Stimulated activated CD8-positive, alpha-beta memory T cell treated with anti-CD3 and anti-CD28 coated beads, Interleukin-12 subunit alpha, Interleukin-12 subunit beta, amount 100 ng/mL, for 1 hour (primary cell): ENCODE results near the gene CAV2.

Experiments
- DNase-seq: peaks from one replicate; pipeline ENCODE4 v3.0.0-alpha.2; 2020; ENCODE audit warnings: low read depth

CAV2 gene

GRCh38 chr7:116547347-116547746, 47.8 kb downstream of the CAV2 start:
- DNase-seq = no peak

GRCh38 chr7:116548506-116548905, 49.0 kb downstream of the CAV2 start:
- no peak for DNase-seq

- no peak for DNase-seq
Measured at GRCh38 chr7:116549370-116549769, 49.8 kb downstream of the CAV2 start.

DNA sequence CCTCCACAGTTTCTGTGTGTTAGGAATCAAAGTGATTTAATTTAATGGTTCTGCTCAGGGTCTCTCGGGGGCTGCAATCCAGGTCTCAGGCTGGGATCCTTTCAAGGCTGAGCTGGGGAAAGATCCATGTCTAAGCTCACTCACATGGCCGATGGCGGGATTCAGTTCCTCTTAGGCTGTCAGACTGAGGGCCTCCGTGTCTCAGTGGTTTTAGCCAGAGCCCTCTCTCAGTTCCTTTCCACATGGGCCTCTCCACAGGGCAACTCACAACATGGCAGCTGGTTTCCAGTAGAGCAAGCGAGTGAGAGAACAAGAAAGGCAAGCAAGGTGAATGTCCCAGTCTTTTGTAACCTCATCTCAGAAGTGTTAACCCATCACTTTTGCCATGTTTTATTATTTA, 52.2 kb downstream of the CAV2 start:
- DNase-seq = no peak

DNA sequence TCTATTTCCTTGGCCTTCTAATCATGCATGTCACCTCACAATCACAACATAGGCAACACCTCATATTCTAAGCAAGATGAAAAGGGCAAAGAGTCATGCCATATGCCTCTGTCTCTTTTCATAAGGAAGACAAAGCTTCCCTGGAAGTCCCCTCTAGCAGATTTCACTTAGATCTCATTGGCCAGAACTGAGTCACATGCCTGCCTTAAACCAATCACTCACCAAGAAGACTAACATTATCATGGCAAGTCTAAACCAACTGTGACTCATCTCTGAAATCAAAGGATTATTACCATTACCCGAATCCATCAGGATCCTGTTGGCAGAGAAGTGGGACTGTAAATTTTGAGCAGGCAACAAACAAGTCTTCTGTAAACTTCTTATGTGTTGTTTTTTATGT, 53.1 kb downstream of the CAV2 start:
- DNase-seq = no peak

- DNase-seq = no peak
Measured at GRCh38 chr7:116553168-116553964, 53.8 kb downstream of the CAV2 start.

DNA sequence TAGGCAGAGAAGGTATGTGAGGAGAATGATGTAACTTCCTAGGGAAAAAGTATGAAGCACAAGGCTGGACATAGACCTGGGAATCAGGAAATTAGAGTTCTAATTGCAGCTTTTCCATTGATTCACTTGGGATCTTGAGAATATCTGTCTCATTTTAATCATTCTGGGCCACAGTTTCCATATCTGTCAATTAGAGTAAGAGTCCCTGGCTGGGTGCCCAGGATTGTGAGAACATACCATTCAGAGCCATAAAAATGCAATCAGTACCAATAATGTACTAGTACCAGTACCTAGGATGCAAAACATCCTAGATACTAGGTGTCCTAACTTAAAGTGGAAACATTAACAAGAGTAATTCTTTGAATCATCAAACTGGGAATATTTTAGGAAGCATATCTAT, 54.9 kb downstream of the CAV2 start:
- DNase-seq = no peak

GRCh38 chr7:116554911-116555310, 55.4 kb downstream of the CAV2 start:
- DNase-seq = no peak

GRCh38 chr7:116557066-116557585, 57.6 kb downstream of the CAV2 start:
- no peak for DNase-seq

- no peak for DNase-seq
Measured at GRCh38 chr7:116557901-116558300, 58.4 kb downstream of the CAV2 start.
